ENCODE data around the gene HOXC10.

GRCh38 chr12:53948650-53949593 is 36.0 kb upstream of the HOXC10 start:
- no peak for TF ChIP-seq POLR2A (IDR thresholded peaks at IDR 0.05; ENCODE audit: low read depth, low read length)
- TF ChIP-seq POLR2AphosphoS5 (IDR thresholded peaks at IDR 0.05; ENCODE audit: low read depth, low read length) = no peak
- no peak for TF ChIP-seq TAF1 (IDR thresholded peaks at IDR 0.05; ENCODE audit: low read depth, low read length)
- no peak for TF ChIP-seq PAX5 (IDR thresholded peaks at IDR 0.05; ENCODE audit: insufficient read depth, low read length, severe bottlenecking)
- TF ChIP-seq POU2F2 (IDR thresholded peaks at IDR 0.05; ENCODE audit: low read depth, low read length) = no peak
- TF ChIP-seq SPI1 (IDR thresholded peaks at IDR 0.05; ENCODE audit: low read depth, low read length) = no peak; the same call in 1 of the 2 replicates

Measured in GM12891 (cell line).